OCI-LY7 (cell line): Measurements from ENCODE around the gene EDC3.

Source experiments
- CTCF ChIP-seq: fragments of 200-600 bp; sonication (generic); conservative IDR thresholded peaks from 2 replicates; pipeline ENCODE4 v1.5.1; 2014; ENCODE audit warnings: mild to moderate bottlenecking, antibody characterized with exemption, low read length, moderate library complexity, mixed read lengths
- EZH2phosphoT487 ChIP-seq: fragments of 200-600 bp; sonication (generic); IDR thresholded peaks from 2 replicates; pipeline ENCODE4 v1.6.1; 2018; ENCODE audit warnings: low read depth, borderline replicate concordance, mild to moderate bottlenecking, mixed run types, antibody characterized with exemption, low read length, moderate library complexity, mixed read lengths

GRCh38 chr15:74631087-74631385 is 64.8 kb downstream of the EDC3 start:
- no peak for TF ChIP-seq CTCF
- no peak for TF ChIP-seq EZH2phosphoT487
